H9 (cell line): ENCODE data around the gene TBCEL. TPM values are rescaled to one million over a fixed set of nuclear protein-coding genes. Genes with fewer than 3 reads are reported as not detected.

Experiments used
- DNase-seq: peaks from one replicate; pipeline ENCODE4 v3.0.0-alpha.2; 2017
- H2AFZ ChIP-seq: one replicate; pipeline ENCODE4 v1.6.1; 2013; ENCODE audit warnings: mild to moderate bottlenecking, low read length, control low read depth, moderate library complexity
- H2AK5ac ChIP-seq: 2 replicates; pipeline ENCODE4 v1.6.1; 2013; ENCODE audit warnings: low read length, control low read depth, mixed read lengths; ENCODE audit not compliant: insufficient read length
- H2BK120ac ChIP-seq: one replicate; pipeline ENCODE4 v1.6.1; 2013; ENCODE audit warnings: low read depth, mild to moderate bottlenecking, low read length, control low read depth, inconsistent platforms; ENCODE audit not compliant: poor library complexity, severe bottlenecking
- H2BK12ac ChIP-seq: 2 replicates; pipeline ENCODE4 v1.6.1; 2013; ENCODE audit warnings: low read length, control low read depth, mixed read lengths, low read depth; ENCODE audit not compliant: insufficient read length
- H2BK15ac ChIP-seq: 2 replicates; pipeline ENCODE4 v1.6.1; 2013; ENCODE audit warnings: low read depth, low read length, control low read depth
- H2BK20ac ChIP-seq: one replicate; pipeline ENCODE4 v1.6.1; 2013; ENCODE audit warnings: low read depth, mild to moderate bottlenecking, low read length, control low read depth, inconsistent platforms; ENCODE audit not compliant: poor library complexity, severe bottlenecking
- H2BK5ac ChIP-seq: 2 replicates; pipeline ENCODE4 v1.6.1; 2013; ENCODE audit warnings: low read length, control low read depth, mixed read lengths; ENCODE audit not compliant: insufficient read length
- H3K14ac ChIP-seq: 2 replicates; pipeline ENCODE4 v1.6.1; 2013; ENCODE audit warnings: low read length, control low read depth; ENCODE audit not compliant: insufficient read depth
- H3K18ac ChIP-seq: 2 replicates; pipeline ENCODE4 v1.6.1; 2013; ENCODE audit warnings: low read depth, mild to moderate bottlenecking, mixed read lengths, low read length, control low read depth; ENCODE audit not compliant: insufficient read length
- H3K23ac ChIP-seq: 2 replicates; pipeline ENCODE4 v1.6.1; 2013; ENCODE audit warnings: low read length, control low read depth, mixed read lengths, low read depth; ENCODE audit not compliant: insufficient read length
- H3K23me2 ChIP-seq: 2 replicates; pipeline ENCODE4 v1.6.1; 2013; ENCODE audit warnings: low read depth, mild to moderate bottlenecking, mixed read lengths, low read length, control low read depth; ENCODE audit not compliant: insufficient read length, poor library complexity, severe bottlenecking
- H3K27ac ChIP-seq: 2 replicates; pipeline ENCODE4 v1.5.1; 2013; ENCODE audit warnings: low read length, control low read depth, mixed read lengths, low read depth; ENCODE audit not compliant: insufficient read length
- H3K27me3 ChIP-seq: 2 replicates; pipeline ENCODE4 v1.6.1; 2013; ENCODE audit warnings: low read length, control low read depth, inconsistent platforms; ENCODE audit not compliant: insufficient read depth
- H3K4ac ChIP-seq: 2 replicates; pipeline ENCODE4 v1.6.1; 2013; ENCODE audit warnings: low read depth, mild to moderate bottlenecking, control low read depth, inconsistent platforms, low read length, moderate library complexity
- H3K4me1 ChIP-seq: 2 replicates; pipeline ENCODE4 v1.6.1; 2013; ENCODE audit warnings: low read length, control low read depth, inconsistent platforms; ENCODE audit not compliant: insufficient read depth
- H3K4me2 ChIP-seq: 2 replicates; pipeline ENCODE4 v1.6.1; 2013; ENCODE audit warnings: low read length, control low read depth, mixed read lengths; ENCODE audit not compliant: insufficient read length, insufficient read depth
- H3K56ac ChIP-seq: 2 replicates; pipeline ENCODE4 v1.6.1; 2013; ENCODE audit warnings: low read depth, mild to moderate bottlenecking, mixed read lengths, low read length, control low read depth; ENCODE audit not compliant: insufficient read length
- H3K79me1 ChIP-seq: 2 replicates; pipeline ENCODE4 v1.6.1; 2013; ENCODE audit warnings: low read depth, mild to moderate bottlenecking, moderate library complexity, low read length, control low read depth, inconsistent platforms; ENCODE audit not compliant: insufficient read depth, poor library complexity, severe bottlenecking
- H3K79me2 ChIP-seq: 2 replicates; pipeline ENCODE4 v1.6.1; 2013; ENCODE audit warnings: low read length, control low read depth, inconsistent platforms; ENCODE audit not compliant: insufficient read depth
- H3K9ac ChIP-seq: 2 replicates; pipeline ENCODE4 v1.6.1; 2013; ENCODE audit warnings: low read length, control low read depth, mixed read lengths; ENCODE audit not compliant: insufficient read length; ENCODE audit errors: extremely low read depth
- H3K9me3 ChIP-seq: one replicate; pipeline ENCODE4 v1.6.1; 2013; ENCODE audit warnings: low read depth, low read length, inconsistent platforms; ENCODE audit not compliant: control insufficient read depth
- H3T11ph ChIP-seq: one replicate; pipeline ENCODE4 v1.6.1; 2013; ENCODE audit warnings: mild to moderate bottlenecking, low read length, control low read depth, inconsistent platforms
- H4K20me1 ChIP-seq: one replicate; pipeline ENCODE4 v1.6.1; 2013; ENCODE audit not compliant: control insufficient read depth, insufficient read length, insufficient read depth
- H4K5ac ChIP-seq: 2 replicates; pipeline ENCODE4 v1.6.1; 2013; ENCODE audit warnings: low read depth, mild to moderate bottlenecking, mixed read lengths, low read length, control low read depth; ENCODE audit not compliant: insufficient read length
- H4K8ac ChIP-seq: replicated peaks from 2 replicates; pipeline ENCODE4 v1.6.1; 2013; ENCODE audit warnings: low read length, control low read depth, mixed read lengths, low read depth; ENCODE audit not compliant: insufficient read length
- H4K91ac ChIP-seq: 2 replicates; pipeline ENCODE4 v1.6.1; 2013; ENCODE audit warnings: low read depth, mild to moderate bottlenecking, moderate library complexity, mixed read lengths, low read length, control low read depth; ENCODE audit not compliant: insufficient read length
- H3K27ac Mint-ChIP-seq, 3 experiments: 2 replicates in 2 of 3; 3 replicates in 1 of 3; pipeline ENCODE4 v1.8.0; 2020 to 2021; ENCODE audit warnings: mixed read lengths in 3 of 3, mild to moderate bottlenecking in 1 of 3, moderate library complexity in 1 of 3
- H3K27me3 Mint-ChIP-seq: 2 replicates; pipeline ENCODE4 v1.8.0; 2021; ENCODE audit warnings: low read depth, mild to moderate bottlenecking, moderate library complexity, mixed read lengths
- H3K36me3 Mint-ChIP-seq, 3 experiments: 2 replicates in 2 of 3; 3 replicates in 1 of 3; pipeline ENCODE4 v1.8.0; 2020 to 2021; ENCODE audit warnings: low read depth in 3 of 3, mixed read lengths in 3 of 3; ENCODE audit not compliant: insufficient read depth in 1 of 3
- H3K4me1 Mint-ChIP-seq, 2 experiments: 2 replicates each; pipeline ENCODE4 v1.8.0; 2020; ENCODE audit warnings: mixed read lengths in 2 of 2
- H3K4me3 Mint-ChIP-seq, 2 experiments: 2 replicates in 1 of 2; 3 replicates in 1 of 2; pipeline ENCODE4 v1.8.0; 2020 to 2021; ENCODE audit warnings: mild to moderate bottlenecking in 2 of 2, mixed read lengths in 2 of 2, moderate library complexity in 1 of 2
- H3K9me3 Mint-ChIP-seq, 2 experiments: 2 replicates in 1 of 2; 3 replicates in 1 of 2; pipeline ENCODE4 v1.8.0; 2020; ENCODE audit warnings: mild to moderate bottlenecking in 2 of 2, mixed read lengths in 2 of 2, moderate library complexity in 1 of 2
- CTCF ChIP-seq: fragments of 200-600 bp; sonication (generic); conservative IDR thresholded peaks from 3 replicates; pipeline ENCODE4 v1.8.0; 2021; ENCODE audit warnings: antibody characterized with exemption, mild to moderate bottlenecking
- WGBS: extraction: QIAGEN DNeasy Blood & Tissue Kit; methylation state at CpG from one replicate; pipeline ENCODE4 v1.1.7; 2013; ENCODE audit warnings: missing lambda C conversion rate, low lambda C conversion rate, mixed read lengths; ENCODE audit not compliant: insufficient read length; ENCODE audit errors: extremely low coverage; 5-methylcytosine and 5-hydroxymethylcytosine counted together
- total RNA-seq: library from RNA; stranded (reverse); gene quantifications from 2 replicates; pipeline ENCODE4 v1.2.1, GENCODE V29; 2021

The TBCEL gene
- total RNA-seq, 1 experiment from 2014 or later, result 17.3 TPM

- no peak overlapping the region for H3K14ac ChIP-seq
- no CpG with 5 or more reads among the region's 4 CpGs for WGBS
Measured at GRCh38 chr11:121033635-121034034, 9.7 kb downstream of the TBCEL start.

More at GRCh38 chr11:121033635-121034034, 9.7 kb downstream of the TBCEL start:
- H3K27ac ChIP-seq, result no peak overlapping the region
- no peaks in the 10 kb centered on the region; the same call in 1 of the 2 replicates for H3K4me1 ChIP-seq
- Mint-ChIP-seq H3K4me1 (peaks cover 15 to 19% of the 10 kb centered on the region in 2 experiments), H3K36me3 (no peaks in the 10 kb centered on the region), H3K4me3 (no peak overlapping the region), H3K27me3 (no peaks in the 10 kb centered on the region), H3K27ac (no peak overlapping the region), H3K9me3 (no peaks in the 10 kb centered on the region)
- no peaks in the 10 kb centered on the region for H4K20me1 ChIP-seq
- H2BK5ac ChIP-seq, result no peak overlapping the region
- no peaks in the 10 kb centered on the region for H3K27me3 ChIP-seq
- H3K9me3 ChIP-seq, result no peaks in the 10 kb centered on the region
- no peak overlapping the region for H3K4me2 ChIP-seq
- no peak overlapping the region for H3T11ph ChIP-seq
- no peaks in the 10 kb centered on the region for H3K23me2 ChIP-seq
- H3K4ac ChIP-seq, result no peak overlapping the region
- H4K5ac ChIP-seq, result no peak overlapping the region
- H2BK15ac ChIP-seq, result no peak overlapping the region
- peaks cover 2% of the 10 kb centered on the region; the same call in 1 of the 2 replicates for H3K79me2 ChIP-seq
- no peak overlapping the region for H3K56ac ChIP-seq
- DNase-seq, result no peak
- H3K9ac ChIP-seq, result no peak overlapping the region
- H3K79me1 ChIP-seq, result no peaks in the 10 kb centered on the region
- H2AFZ ChIP-seq, result no peak overlapping the region
- no peak overlapping the region for H3K23ac ChIP-seq
- no peak overlapping the region for H2AK5ac ChIP-seq
- TF ChIP-seq CTCF, result no peak
- no peak overlapping the region for H4K91ac ChIP-seq
- no peak overlapping the region for H2BK12ac ChIP-seq
- no peak overlapping the region for H2BK20ac ChIP-seq
- no peak overlapping the region for H3K18ac ChIP-seq
- H4K8ac ChIP-seq, result no peak overlapping the region
- no peak overlapping the region for H2BK120ac ChIP-seq
